ENCODE results near the gene FANCL.
"Not testable (repeated sequence)": the region's sequence is repeated elsewhere in the genome, so short reads cannot be mapped to it uniquely, and the experiment has no call there.

FANCL gene

GRCh38 chr2:58240670-58241545 is at the start of gene FANCL:
Gene FANCL (minus strand): TSS chr2:58241325. CDS start chr2:58241313, 12 bp downstream.
- peak; percentile 90 for DNase-seq

GRCh38 chr2:58289029-58289428 is 47.9 kb upstream of the FANCL start:
- no peak for DNase-seq

DNA sequence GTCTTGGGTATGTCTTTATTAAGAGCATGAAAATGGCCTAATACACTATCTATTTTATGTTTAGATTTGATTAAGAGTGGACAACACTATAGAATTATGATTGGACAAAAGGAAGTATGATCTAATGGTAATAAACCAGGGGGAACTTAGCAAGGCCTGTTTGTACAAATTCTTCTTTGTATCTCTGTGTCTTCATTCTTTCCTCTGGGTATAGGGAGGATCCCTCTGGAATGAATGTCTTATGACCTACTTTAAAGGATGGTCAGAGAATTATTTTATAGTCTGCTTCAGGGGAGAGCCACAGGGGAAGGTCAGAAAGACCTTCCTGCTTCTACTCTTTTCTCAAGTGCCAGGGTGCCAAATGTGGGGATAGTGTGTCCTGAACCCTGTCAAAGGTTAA is 42.8 kb upstream of the FANCL start:
- DNase-seq: no peak

GRCh38 chr2:58275144-58275543 is 34.0 kb upstream of the FANCL start:
- DNase-seq: not testable (repeated sequence)

- no peak for DNase-seq
Observed at GRCh38 chr2:58271826-58272225, 30.7 kb upstream of the FANCL start.

DNA sequence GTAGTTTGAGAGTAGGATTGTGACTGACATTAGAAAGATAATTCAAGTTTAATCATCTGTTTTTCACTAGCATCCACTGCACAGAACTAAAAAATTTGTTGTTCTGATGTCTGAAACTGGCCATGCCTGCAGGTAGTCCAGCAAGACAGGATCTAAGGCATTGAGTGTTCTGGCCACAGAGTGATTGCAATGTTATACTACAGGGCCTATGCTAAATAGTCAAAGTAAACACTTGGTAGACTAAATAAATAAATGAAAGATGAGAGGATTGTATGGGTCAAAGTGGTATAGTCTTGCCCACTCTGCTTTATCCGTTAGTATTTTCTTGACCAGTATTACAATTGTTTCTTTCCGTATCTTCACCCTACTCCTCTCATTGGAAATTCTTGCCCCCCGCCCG is 27.6 kb upstream of the FANCL start:
- no peak for DNase-seq

GRCh38 chr2:58266211-58266610 is 25.1 kb upstream of the FANCL start:
- DNase-seq: no peak

- DNase-seq: no peak
Observed at GRCh38 chr2:58261209-58261608, 20.1 kb upstream of the FANCL start.

DNA sequence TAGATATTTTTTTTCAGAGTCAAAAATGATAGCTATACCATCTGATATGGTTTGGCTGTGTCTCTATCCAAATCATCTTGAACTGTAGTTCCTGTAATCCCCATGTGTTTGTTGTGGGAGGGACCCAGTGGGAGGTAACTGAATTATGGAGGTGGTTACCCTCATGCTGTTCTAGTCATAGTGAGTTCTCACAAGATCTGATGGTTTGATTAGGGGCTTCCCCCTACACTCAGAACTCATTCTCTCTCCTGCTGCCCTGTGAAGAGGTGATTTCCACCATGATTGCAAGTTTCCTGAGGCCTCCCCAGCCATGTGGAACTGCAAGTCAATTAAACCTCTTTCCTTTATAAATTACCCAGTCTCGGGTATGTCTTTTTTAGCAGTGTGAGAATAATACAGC is 17.3 kb upstream of the FANCL start:
- DNase-seq: peak; percentile 57

DNA sequence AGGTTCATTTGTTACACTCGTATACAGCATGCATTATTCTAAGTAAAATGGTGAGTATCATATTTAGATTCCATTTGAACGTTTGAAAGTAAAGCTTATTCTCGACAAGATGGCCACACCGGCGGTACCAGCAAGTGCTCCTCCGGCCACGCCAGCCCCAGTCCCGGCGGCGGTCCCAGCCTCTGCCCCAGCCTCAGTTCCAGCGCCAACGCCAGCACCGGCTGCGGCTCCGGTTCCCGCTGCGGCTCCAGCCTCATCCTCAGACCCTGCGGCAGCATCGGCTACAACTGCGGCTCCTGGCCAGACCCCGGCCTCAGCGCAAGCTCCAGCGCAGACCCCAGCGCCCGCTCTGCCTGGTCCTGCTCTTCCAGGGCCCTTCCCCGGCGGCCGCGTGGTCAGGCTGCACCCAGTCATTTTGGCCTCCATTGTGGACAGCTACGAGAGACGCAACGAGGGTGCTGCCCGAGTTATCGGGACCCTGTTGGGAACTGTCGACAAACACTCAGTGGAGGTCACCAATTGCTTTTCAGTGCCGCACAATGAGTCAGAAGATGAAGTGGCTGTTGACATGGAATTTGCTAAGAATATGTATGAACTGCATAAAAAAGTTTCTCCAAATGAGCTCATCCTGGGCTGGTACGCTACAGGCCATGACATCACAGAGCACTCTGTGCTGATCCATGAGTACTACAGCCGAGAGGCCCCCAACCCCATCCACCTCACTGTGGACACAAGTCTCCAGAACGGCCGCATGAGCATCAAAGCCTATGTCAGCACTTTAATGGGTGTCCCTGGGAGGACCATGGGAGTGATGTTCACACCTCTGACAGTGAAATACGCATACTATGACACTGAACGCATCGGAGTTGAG is 10.4 kb upstream of the FANCL start:
- not testable (repeated sequence) for DNase-seq

- no peak for DNase-seq
Observed at GRCh38 chr2:58241546-58241864, 380 bp upstream of the FANCL start.

DNA sequence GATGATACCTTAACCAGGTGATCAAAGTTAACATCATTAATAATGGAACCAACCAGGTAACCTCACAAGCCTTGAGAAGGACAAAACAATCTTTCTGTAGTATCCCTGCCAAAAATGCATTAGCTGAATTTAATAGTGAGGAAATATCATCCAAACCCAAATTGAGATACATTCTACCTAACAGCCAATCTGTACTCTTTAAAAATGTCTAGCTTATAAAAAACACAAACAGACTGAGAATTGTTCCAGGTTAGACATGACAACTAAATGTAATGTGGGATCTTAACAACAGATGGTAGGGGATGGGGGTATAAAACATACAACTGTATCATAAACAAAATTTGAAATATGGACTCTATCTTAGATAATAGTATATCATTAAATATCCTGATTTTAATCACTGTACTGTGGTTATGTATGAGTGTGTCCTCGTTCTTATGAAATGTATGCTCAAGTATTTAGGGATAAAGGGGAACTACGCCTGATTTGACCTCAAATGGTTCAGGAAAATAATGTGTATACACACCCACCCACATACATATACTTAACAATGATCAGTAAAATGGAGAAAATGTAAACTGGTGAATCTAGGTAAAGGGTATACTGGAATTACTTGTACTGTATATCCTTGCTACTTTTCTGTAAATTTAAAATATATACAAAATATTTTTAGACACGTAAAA is 1.7 kb downstream of the FANCL start:
- DNase-seq: no peak

DNA sequence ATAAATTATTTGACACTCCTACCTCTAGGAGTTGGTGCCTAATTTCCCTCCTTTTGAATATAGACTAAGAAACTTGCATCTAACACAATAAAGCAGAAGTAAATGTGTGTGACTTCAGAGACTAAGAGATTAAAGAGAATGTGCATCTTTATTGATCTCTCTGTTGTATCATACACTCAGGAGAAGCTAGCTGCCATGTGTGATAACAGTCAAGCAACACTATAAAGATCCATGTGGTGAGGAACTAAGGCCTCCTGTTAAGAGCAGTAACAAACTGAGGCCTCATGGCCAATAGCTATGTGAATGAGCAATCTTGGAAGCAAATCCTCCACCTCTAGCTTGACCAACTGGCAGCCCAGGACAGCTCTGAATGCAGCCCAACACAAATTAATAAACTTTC is 3.4 kb downstream of the FANCL start:
- DNase-seq: no peak

DNA sequence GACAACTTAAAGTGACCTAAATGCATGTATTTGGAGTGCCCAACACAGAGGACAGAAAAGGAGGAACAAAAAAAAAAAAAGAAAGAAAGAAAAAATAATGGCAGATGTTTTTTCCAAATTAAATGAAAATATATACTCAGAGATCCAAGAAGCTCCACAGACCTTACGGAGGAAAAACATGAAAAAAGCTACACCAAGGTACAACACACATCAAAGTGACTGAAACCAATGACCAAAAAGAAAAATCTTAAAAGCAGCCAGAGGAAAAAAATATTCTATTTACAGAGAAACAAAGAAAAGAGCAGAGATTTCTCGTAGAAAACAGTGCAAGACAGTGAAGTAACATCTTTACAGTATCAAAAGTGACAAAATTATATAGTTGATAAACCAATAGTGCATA is 5.1 kb downstream of the FANCL start:
- DNase-seq: no peak

DNA sequence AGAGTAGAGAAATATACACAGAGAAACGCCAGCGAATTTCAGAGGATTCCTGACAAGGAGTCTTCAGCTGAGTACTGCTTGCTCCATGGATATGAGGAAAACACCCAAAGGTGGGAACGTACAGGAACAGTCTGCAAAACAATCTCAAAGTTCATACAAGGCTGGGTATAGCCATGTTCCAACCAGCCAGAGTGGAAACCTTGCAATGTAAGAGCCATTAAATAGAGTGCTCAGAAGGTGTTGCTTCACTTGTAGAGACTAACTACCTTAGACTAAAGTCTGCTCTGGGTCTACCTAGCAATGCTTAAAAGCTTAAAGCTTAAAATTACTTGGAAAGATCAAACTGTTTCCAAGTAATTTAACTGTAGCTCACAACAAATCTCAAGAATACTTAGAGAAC is 6.0 kb downstream of the FANCL start:
- DNase-seq: no peak

DNA sequence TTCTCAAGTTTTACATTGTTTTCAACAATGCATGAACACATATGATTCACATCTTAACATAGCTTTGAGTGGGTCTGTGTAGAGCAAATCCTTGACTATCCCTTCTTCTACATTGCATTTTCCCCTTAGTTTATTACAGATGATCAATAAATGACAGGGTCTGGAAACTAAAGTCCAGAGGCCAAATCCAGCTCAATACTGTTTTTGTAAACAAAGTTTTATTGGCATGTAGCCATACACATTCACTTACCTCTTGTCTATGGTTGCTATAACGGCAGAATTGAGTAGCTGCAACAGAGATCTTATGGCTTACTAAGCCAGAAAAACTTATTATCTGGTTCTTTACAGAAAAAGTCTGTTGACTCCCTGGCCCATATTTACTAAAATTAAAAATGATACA is 12.8 kb downstream of the FANCL start:
- no peak for DNase-seq

GRCh38 chr2:58227171-58227917 is 13.8 kb downstream of the FANCL start:
- DNase-seq: no peak

DNA sequence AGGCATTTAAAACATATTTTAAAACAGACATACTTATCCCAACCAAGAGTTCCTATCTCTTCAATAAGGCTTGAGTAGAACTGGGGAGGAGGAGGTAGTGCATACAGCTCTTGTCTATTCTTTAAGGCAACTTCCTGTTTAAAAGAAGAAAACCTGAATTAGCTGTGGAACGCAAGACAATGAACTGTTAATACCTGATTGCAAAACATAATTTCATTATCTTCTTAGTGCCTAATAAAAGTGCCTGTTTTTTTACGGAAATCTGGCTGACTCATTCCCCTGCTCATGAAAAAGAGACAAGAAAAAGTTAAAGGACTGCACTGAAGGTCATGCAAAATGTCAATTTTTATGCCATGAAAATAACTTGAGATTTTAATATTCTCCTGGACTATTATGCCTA is 19.2 kb downstream of the FANCL start:
- no peak for DNase-seq

DNA sequence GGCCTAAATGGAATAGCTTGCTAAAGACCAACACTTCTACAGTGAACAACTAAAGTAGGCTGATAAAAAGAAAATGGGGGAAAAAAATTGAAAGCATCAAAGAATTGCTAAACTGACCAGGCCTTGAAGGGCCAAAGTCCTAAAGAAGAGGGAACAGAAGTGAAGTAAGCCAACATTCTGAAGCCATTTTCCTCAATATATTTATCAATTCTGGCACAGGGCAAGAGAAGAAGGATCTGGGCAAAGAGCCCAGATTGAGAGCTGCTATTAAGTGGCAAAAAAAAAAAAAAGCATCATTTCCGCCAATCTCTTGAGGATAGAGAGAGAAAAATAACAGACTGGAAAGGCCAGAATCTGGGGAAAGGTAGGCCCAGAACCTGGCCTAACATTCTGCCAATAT is 25.7 kb downstream of the FANCL start:
- DNase-seq: no peak

DNA sequence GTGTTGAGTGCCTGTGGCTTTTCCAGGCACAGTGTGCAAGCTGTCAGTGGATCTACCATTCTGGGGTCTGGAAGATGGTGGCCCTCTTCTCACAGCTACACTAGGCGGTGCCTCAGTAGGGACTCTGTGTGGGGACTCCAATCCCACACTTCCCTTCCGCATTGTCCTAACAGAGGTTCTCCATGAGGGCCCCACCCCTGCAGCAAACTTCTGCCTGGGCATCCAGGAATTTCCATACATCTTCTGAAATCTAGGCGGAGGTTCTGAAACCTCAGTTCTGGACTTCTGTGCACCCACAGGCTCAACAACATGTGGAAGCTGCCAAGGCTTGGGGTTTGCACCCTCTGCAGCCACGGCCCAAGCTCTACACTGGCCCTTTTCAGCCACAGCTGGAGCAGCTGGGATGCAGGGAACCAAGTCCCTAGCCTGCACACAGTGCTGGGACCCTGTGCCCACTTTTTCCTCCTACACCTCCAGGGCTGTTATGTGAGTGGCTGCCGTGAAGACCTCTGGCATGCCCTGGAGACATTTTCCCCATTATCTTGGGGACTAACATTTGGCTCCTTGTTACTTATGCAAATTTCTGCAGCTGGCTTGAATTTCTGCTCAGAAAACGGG is 30.1 kb downstream of the FANCL start:
- DNase-seq: not testable (repeated sequence)

DNA sequence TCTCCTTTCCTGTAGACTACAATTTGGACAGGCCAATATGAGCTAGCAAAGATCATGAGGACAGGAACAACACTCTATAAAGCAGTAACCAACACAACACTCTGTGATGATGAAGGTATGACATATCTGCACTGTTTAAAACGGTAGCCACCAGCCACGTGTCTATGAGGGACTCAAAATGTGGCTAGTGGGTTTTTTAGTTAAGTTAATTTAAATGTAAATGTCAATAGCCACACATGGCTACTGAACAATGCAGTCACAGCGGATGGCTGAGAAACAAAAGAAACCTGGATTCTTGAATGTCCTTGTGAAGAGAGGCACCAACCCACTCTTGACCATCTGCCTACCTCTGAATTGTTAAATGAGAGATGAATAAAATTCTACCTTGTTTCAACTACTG is 33.9 kb downstream of the FANCL start:
- no peak for DNase-seq

GRCh38 chr2:58206785-58207184 is 34.3 kb downstream of the FANCL start:
- no peak for DNase-seq
